Brain microvascular endothelial cell (primary cell): ENCODE measurements around the gene ADORA2A.

Experiments used
- DNase-seq: peaks from one replicate; pipeline ENCODE4 v3.0.0-alpha.2; 2020
- H3K27ac ChIP-seq: fragments of 250-450 bp; sonication (Bioruptor Pico); 2 replicates; pipeline ENCODE4 v1.5.1; 2020; ENCODE audit warnings: mild to moderate bottlenecking, moderate library complexity
- H3K27me3 ChIP-seq: fragments of 250-450 bp; sonication (Bioruptor Pico); replicated peaks from 2 replicates; pipeline ENCODE4 v1.5.1; 2020; ENCODE audit warnings: mild to moderate bottlenecking
- H3K36me3 ChIP-seq: fragments of 250-450 bp; sonication (Bioruptor Pico); replicated peaks from 2 replicates; pipeline ENCODE4 v1.5.1; 2020; ENCODE audit warnings: mild to moderate bottlenecking
- H3K4me3 ChIP-seq: 2 replicates; pipeline ENCODE4 v1.5.1; 2011; ENCODE audit warnings: low read depth, mild to moderate bottlenecking, control low read depth, low read length, moderate library complexity
- CTCF ChIP-seq: IDR thresholded peaks from 2 replicates; pipeline ENCODE4 v1.5.1; 2011; ENCODE audit warnings: low read depth, mild to moderate bottlenecking, moderate library complexity, low read length, control low read depth, inconsistent platforms; ENCODE audit errors: missing control alignments
- in situ Hi-C: cut with HindIII; loops from 2 replicates; pipeline ENCODE4 v1.10.0; 2017; ENCODE audit warnings: low sequenced_read_pairs, low pct_ligation_motif_present

The ADORA2A gene

GRCh38 chr22:24451162-24451561 lies 23.8 kb downstream of the ADORA2A start:
- H3K27ac ChIP-seq = no peak overlapping the region
- H3K4me3 ChIP-seq = no peak overlapping the region
- in situ Hi-C loops = no loop called here
- H3K36me3 ChIP-seq = no peaks in the 10 kb centered on the region
- no peaks in the 10 kb centered on the region for H3K27me3 ChIP-seq
- TF ChIP-seq CTCF = no peak
- no peak for DNase-seq

- no peak overlapping the region for H3K27ac ChIP-seq
- H3K36me3 ChIP-seq = no peaks in the 10 kb centered on the region
- TF ChIP-seq CTCF = no peak
- H3K4me3 ChIP-seq = no peak overlapping the region
- no peak for DNase-seq
- no peaks in the 10 kb centered on the region for H3K27me3 ChIP-seq
- in situ Hi-C loops = no loop called here
Observed at GRCh38 chr22:24453853-24454252, 26.5 kb downstream of the ADORA2A start.

- DNase-seq = no peak
- no peak for TF ChIP-seq CTCF
- in situ Hi-C loops = no loop called here
- Histone ChIP-seq H3K27ac (no peak overlapping the region), H3K36me3 (no peaks in the 10 kb centered on the region), H3K27me3 (no peaks in the 10 kb centered on the region), H3K4me3 (no peak overlapping the region)
Observed at GRCh38 chr22:24455039-24455438, 27.6 kb downstream of the ADORA2A start.

GRCh38 chr22:24455751-24456426 lies 28.5 kb downstream of the ADORA2A start:
- Histone ChIP-seq H3K27me3 (no peaks in the 10 kb centered on the region), H3K36me3 (no peaks in the 10 kb centered on the region), H3K4me3 (no peak overlapping the region), H3K27ac (no peak overlapping the region)
- in situ Hi-C loops = no loop called here
- TF ChIP-seq CTCF = no peak
- DNase-seq = no peak

GRCh38 chr22:24457894-24458420 lies 30.6 kb downstream of the ADORA2A start:
- no peak for TF ChIP-seq CTCF
- Histone ChIP-seq H3K4me3 (no peak overlapping the region), H3K36me3 (no peaks in the 10 kb centered on the region), H3K27ac (no peak overlapping the region), H3K27me3 (no peaks in the 10 kb centered on the region)
- in situ Hi-C loops = no loop called here
- DNase-seq = no peak

- DNase-seq = no peak
- Histone ChIP-seq H3K4me3 (no peak overlapping the region), H3K27ac (no peak overlapping the region), H3K27me3 (no peaks in the 10 kb centered on the region), H3K36me3 (no peaks in the 10 kb centered on the region)
- in situ Hi-C loops = no loop called here
- TF ChIP-seq CTCF = no peak
Observed at GRCh38 chr22:24459911-24460310, 32.5 kb downstream of the ADORA2A start.
